Activated CD8-positive, alpha-beta memory T cell treated with anti-CD3 and anti-CD28 coated beads, Interleukin-2, amount 50 U/mL, for 4 hours (primary cell): ENCODE results near the gene PFDN1.

ENCODE experiments used
- DNase-seq: peaks from one replicate; pipeline ENCODE4 v3.0.0-alpha.2; 2020

Gene PFDN1

DNA sequence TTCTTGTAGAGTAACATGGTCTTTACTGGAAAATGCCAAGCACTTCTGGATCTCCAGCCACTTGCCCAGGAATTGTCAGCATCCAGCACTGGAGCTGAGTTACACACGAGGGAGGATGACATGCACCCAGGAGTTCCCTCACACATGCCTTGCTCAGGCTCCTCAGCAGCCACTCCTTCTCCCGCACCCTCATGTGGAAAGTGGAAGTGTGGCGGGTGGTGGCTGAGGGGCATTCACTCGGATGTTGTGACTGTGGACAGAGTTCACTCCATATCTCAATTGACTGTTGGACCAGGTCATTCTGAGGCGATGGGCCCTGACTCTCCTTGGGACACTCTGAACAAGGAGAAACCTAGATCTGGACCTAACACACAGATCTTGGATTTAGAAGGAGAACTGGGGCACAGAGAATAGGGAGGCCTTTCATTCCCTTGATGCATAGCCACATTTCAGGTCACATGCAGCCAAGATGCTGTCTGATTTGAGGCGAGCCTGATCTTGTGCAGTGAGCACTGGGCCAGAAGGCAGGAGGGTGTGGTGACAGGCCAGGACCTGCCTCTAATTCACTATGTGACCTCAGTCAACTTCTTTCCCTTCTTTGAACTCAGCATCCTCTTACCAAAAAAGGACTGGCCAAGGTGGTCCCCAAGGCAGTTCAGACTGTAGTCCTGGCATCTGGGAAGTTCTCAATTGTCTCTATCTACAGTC, 65.9 kb downstream of the PFDN1 start:
- no peak for DNase-seq

DNA sequence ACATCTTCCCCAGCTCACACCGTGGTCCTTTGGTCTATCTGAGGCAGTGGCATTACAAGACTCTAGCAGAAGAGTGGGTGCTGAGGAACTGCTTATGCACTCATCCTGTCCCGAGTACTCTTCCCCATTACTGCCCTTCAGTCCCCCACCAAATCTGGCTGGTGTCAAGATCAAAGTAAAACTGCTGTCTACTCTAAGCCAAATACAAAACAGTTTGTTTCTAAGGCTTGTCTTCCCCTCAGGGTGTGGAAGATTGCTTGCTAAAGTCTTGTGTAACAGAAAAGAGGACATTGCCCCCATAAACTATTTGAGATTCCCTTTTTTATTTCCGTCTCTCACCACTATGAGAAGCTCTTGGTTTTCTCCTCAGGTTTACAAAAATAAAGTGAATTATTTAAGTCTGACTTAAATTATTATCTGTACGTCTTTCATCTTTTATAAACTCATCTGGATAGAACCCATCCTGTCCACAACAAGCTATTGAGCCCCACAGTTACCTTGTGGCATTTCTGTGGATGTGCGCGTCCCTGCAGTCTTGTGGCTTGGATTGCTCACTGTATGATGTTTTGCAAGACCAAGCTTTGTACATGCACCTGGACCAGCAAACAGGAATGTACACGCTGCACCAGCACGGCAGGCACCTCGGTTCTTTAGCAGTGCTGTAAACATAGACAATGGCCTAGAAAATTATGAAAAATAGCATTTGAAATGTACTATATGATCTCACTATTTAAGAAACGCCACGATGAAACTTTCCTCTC, 66.9 kb downstream of the PFDN1 start:
- DNase-seq, result no peak

DNA sequence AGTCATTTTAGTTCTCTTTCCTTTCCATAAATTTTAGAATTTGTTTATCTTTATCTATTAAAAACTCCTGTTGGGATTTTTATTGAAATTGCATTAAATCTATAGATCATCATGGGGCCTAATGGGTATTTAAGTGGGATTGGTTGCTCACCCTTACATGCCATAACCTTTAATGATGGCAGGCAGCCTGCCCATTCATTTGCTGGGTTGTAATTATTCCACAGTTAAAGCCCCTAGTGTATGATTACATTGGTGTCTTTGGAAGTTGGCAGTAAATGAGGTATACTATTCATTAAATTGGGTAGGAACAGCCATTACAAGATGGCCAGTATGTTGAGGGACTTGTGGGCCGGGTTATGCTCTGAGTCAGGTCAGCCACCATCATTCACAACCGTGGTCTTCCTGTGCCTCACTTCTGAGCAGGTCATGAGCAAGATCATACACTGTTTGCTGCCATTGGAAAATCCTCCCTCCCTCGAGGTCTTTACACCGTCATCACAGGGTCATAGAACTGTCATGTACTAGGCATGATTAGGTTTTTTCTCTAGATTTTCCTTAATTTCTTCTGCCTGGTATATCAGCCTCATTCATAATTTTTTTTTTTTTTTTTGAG, 68.4 kb downstream of the PFDN1 start:
- no peak for DNase-seq

DNA sequence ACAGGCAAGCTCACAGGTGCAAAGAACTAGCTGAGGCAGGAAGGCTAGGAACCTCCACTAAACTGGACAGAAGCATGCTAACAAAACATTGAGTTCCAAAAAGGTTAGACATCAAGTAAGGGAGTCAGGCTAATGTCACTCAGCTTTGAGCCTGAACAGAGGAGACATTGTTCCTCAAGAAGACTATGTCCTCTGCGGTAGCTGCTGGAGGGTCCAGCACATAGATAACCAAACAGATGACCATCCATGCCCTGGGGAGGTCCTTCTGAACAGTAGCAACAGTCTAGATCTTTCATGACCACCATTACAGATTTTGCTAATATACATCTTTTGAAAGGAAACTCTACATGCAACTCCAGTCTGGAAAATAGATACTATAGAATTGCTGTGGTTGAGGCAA, 70.2 kb downstream of the PFDN1 start:
- no peak for DNase-seq

DNA sequence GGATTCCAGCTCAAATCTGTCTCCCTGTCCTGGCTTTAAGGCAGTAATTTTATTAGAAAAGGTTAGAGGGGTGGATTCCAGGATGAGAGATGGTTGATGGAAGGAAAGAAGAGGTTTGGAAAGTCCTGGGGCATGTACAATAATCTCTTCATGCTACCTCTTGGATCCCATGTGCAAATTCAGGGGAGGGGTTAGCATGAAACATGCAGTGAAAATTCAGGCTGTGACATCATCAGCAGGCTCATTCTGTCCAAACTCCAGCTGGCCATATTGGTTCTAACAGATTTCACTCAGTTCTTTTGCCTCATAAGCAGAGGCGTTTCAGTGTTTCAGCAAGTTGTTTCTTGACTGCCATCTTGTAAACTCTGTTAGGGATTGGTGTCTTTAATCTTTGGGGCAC, 72.5 kb downstream of the PFDN1 start:
- no peak for DNase-seq

DNA sequence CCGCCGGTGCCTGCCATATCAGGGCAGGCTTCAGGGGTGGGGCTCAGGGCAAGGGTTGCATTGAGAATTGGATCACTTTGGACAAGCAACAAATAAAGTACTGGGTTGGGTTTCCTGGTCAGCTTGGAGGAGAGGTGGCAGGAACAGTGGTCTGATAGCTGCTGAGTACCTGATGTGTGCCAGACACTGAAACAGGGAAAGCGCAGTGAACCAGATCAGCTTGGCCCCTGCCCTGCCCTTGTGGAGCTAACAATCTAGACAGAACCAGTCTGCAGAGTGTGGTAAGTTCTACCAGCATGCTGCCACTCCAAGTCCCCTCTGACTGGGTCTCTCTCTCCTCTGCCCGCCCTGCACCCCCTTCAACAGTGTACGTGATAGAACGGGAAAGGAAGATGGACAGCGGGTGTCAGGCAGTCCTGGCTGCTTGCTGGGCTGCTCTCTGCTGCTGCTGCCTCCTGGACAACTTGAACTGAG, 74.5 kb downstream of the PFDN1 start:
- DNase-seq, result no peak

DNA sequence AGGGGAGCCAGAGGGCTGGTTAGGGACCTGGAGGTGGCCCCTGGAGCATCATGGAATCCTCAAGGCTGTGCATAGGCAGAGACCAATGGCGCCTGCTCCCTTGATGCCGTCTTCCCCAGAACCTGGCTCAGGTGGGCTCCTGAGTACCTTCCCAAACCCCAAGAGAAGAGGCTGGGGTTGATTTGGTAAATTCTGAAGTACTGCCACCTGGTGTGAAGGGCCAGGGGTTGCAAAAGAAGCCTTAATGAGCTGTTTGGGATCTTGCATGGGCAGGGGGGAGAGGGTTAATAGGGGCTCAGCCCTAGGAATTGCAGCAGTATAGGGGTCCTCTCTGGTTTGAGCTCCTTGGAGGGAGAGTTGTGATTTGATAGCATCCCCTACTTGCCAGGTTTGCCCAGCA, 75.9 kb downstream of the PFDN1 start:
- no peak for DNase-seq

- no peak for DNase-seq
Observed at GRCh38 chr5:140225396-140225795, 77.5 kb downstream of the PFDN1 start.

DNA sequence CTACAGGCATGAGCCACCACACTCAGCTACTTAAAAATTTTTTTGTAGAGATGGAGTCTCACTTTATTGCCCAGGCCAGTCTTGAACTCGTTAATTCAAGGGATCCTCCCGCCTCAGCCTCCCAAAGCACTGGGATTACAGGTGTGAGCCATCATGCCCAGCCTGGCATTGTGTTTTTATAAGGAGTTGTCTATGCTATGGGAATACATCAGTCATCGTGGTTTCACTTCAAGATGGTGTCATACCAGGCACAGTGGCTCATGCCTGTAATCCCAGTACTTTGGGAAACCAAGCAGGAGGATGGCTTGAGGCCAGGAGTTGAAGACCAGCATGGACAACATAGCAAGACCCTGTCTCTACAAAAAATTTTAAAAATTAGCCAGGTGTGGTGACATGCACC, 78.2 kb downstream of the PFDN1 start:
- no peak for DNase-seq

DNA sequence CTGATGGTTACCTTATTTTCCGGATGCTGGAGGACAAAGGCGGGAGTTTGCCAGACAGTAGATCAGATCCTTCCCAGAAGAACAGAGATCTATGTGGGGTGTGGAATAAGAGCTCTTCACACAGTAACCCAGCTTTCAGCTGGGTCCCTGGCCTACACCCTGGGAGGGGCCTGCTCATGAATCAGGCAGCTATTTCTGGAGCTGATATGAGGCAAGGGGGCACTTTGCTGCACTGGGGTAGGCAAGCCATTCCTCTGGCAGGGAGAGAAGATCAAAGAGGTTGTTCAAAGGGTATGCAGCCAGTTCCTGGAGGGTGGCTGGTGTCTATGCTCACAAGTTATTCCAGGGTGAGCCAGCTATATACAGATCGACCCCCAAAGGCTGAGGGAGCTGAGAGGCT, 79.3 kb downstream of the PFDN1 start:
- no peak for DNase-seq

DNA sequence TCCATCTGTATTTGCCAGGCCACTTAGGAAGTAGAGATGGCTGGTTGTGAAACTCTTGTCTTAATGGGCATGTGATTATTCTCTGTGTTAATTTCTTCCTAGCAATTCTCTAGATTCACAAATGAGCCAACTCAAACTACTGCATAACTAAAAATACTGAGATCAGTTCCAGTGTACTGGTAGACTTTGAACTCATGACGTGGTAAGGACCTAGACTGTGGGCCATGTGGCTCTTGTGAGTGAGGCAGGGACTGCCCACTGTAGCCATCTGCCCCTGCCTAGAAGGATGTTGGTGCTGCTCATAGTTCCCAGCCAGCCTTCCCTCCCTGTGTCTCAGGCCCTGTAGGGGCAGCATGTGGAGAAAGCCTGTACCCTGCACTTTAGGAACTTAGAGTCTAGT, 80.5 kb downstream of the PFDN1 start:
- no peak for DNase-seq

GRCh38 chr5:140221697-140222223, 81.1 kb downstream of the PFDN1 start:
- DNase-seq, result no peak

DNA sequence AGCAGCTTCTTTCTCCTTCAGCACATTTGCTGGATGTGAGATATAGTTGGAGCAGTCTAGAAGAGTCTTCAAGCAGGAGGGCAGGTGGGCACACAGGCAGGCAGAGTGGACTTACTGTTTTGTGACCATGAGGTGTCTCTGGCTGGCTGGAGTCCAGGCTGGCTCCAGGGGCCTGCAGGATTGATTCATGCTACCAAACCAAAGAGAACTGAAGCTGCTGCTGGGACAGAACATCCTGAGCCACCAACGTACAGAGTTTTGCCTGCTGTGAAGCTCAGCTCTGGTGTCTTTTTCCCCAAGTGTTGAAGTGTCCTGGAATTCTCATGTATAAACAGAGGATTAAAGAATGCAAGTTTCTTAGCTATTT, 82.2 kb downstream of the PFDN1 start:
- no peak for DNase-seq

DNA sequence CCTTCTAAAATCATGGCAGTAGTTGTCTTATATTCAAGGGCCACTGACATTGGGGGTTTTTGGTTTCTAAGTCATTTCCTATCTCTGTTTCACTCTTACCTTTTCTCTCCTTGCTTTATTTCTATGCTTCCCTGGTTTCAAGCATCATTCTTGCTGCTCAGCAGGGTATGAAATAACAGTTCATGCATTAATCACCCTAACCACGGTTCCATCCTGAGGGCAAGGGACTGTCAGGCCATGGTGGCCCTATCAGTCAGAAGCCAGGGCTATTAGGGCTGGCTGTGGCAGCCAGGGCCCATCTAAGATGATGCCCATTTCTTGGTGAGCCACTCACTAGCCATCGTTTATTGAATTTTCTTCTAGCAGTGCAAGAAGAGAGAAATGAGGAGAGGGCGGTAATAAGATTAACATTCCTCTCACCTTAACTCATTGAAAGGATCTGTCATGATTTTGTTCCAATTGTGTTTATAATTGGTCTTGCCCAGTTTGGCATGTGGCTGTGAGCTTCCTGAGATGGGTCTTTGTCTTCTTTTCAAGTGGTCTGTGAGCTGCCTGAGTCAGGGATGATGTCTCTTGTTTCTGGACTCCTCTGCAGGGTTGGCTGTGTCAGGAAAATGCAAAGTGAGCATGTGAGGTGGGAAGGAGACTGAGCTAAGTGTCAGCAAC, 82.7 kb downstream of the PFDN1 start:
- no peak for DNase-seq

GRCh38 chr5:140219068-140219991, 83.6 kb downstream of the PFDN1 start:
- DNase-seq, result no peak

GRCh38 chr5:140217299-140218026, 85.4 kb downstream of the PFDN1 start:
- DNase-seq, result no peak

DNA sequence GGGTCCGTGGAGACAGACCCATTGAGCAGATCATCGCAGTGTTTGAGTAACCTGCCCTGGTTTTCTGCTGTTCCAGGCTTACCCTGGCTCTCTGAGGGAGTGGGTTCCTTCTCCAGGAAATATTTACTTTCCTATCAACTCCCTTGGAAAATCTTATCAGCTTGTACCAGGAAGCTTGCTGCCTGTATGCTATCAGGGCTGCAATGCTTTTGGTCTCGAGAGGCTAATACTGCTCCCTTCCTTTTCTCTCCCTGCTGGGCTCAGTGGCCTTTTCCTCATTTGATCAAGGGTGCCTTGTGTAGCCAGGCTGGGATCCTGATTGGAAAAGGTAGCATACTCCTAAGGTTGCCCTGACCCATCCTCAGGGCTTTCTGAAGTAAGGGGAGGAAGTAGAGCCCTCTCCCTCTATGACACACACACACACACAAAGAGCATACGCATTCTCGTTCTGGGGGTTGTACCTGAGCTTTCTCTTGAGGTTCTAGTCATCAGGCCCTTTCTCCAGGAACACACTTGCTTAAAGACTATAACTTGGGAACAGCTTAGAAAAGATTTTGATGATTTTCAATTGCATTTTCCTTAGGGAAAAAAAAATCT, 86.3 kb downstream of the PFDN1 start:
- no peak for DNase-seq

DNA sequence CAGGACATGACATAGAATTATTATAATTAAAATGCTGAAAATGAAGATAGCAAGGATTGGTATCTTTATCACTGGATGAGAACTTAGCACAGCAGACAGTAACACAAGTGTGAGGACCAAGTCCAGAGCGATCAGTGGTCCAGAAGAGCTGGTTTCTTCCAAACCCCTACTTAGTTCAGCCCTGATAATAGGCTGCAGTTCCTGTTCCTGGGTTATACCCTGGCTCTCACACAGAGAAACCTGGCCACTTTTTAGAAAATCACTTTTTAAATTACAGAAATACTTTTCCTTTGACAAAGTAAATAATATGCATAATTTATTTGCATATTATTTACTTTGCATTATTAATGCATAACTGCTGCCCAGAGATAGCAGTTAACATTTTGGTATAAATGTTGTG, 87.6 kb downstream of the PFDN1 start:
- no peak for DNase-seq

DNA sequence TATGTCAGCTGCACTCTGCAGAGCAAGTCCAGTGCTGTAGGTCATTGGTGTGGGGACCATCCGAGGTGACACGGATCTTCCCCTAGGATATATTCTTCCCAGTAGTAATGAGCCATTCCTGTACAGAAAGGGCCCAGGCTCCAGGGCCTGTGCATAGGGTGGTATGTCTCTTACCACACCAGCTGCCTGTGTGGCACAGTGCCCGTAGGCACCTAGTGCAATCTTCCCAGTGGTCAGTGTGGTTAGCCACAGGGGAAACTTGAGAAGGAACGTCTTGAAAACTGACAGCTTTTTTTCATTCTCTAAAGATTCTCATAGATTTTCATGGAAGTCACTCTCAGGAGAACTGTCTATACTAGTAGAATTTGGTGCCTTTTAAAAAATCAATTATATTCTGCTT, 88.1 kb downstream of the PFDN1 start:
- DNase-seq, result no peak

DNA sequence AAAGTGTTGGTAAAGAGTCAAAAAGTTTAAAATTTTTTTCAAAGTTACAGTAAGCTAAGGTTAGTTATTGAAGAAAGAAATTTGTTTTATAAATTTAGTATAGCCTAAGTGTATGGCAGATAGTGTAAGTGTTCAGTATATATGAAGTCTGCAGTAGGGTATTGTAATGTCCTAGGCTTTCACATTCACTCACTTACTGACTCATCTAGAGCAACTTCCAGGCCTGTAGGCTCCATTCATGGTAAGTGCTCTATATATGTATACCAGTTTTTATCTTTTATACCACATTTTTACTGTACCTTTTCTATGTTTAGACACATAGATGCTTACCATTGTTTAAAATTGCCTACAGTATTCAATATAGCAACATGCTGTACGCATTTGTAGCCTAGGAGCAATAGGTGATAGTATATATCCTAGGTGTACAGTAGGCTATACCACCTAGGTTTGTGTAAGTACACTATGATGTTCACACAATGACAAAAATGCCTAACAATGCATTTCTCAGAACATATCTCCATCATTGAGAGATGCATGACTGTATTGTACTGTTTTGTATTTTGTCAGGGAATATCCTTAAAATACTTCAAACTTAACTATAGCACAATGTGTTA, 89.4 kb downstream of the PFDN1 start:
- no peak for DNase-seq

DNA sequence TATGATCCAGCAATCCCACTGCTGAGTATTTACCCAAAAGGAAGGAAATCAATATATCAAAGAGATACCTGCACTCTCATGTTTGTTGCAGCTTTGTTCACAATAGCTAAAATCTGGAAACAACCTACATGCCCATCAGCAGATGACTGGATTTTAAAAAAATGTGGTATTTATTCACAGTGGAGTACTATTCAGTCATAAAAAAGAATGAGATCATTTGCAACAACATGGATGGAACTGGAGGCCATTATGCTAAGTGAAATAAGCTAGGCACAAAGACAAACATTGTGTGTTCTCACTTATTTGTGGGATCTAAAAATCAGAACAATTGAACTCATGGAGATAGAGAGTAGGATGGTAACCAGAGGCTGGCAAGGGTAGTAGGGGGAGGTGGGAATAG, 94.8 kb downstream of the PFDN1 start:
- DNase-seq, result no peak
